ENCODE measurements around the gene GALNT16. TPM values are rescaled to one million over a fixed set of nuclear protein-coding genes. Genes with fewer than 3 reads are reported as not detected.

Gene GALNT16
- polyA plus RNA-seq, 1 donor (not counting 4 experiments of a cell fraction or from before 2014, with no cell fraction given), result not detected

GRCh38 chr14:69355154-69355597 is 95.2 kb downstream of the GALNT16 start:
- H3K9me3 ChIP-seq (ENCODE audit: control insufficient read depth, low read depth, low read length), result no peaks in the 10 kb centered on the region
- H3K27me3 ChIP-seq (ENCODE audit: control insufficient read depth, extremely low read depth, insufficient read depth, low read length), result peaks cover 11% of the 10 kb centered on the region
- FAIRE-seq, result no peak
- no peak overlapping the region for H2AFZ ChIP-seq (ENCODE audit: control insufficient read depth, low read length)
- no peak overlapping the region for H3K4me3 ChIP-seq (ENCODE audit: control insufficient read depth in 2 of 3, extremely low read depth in 1 of 3, insufficient read depth in 2 of 3, low read depth in 1 of 3, low read length in 3 of 3)
- H3K4me2 ChIP-seq (ENCODE audit: control insufficient read depth, extremely low read depth, insufficient read depth, low read depth, low read length), result no peak overlapping the region
- no peaks in the 10 kb centered on the region for H3K4me1 ChIP-seq (ENCODE audit: control insufficient read depth, extremely low read depth, insufficient read depth, low read length)
- H4K20me1 ChIP-seq (ENCODE audit: control insufficient read depth, extremely low read depth, insufficient read depth, low read length), result no peaks in the 10 kb centered on the region
- H3K36me3 ChIP-seq (ENCODE audit: control insufficient read depth in 2 of 2, extremely low read depth in 1 of 2, insufficient read depth in 2 of 2, low read length in 2 of 2), result no peaks in the 10 kb centered on the region
- no peak overlapping the region for H3K27ac ChIP-seq (ENCODE audit: control insufficient read depth, insufficient read depth, low read length)
- dilution Hi-C loops (cut with MboI; ENCODE audit: extremely low pct_ligation_motif_present, low sequenced_read_pairs), result no loop called here
- H3K9ac ChIP-seq (ENCODE audit: control insufficient read depth, extremely low read depth, insufficient read depth, low read length), result no peak overlapping the region
- no peaks in the 10 kb centered on the region for H3K79me2 ChIP-seq (ENCODE audit: control insufficient read depth, insufficient read depth, low read length)
- TF ChIP-seq EZH2 (IDR thresholded peaks at IDR 0.05; ENCODE audit: low read length), result no peak
- TF ChIP-seq CTCF (optimal IDR thresholded peaks at IDR 0.05 in 1 of 3, IDR thresholded peaks at IDR 0.05 in 1 of 3, conservative IDR thresholded peaks at IDR 0.05 in 1 of 3; ENCODE audit: extremely low read depth in 1 of 3, insufficient read depth in 2 of 3, low read length in 3 of 3), result no peak
- no peaks in the 10 kb centered on the region for H3K9me1 ChIP-seq (ENCODE audit: control insufficient read depth, extremely low read depth, insufficient read depth, low read length)
- no peak for DNase-seq (ENCODE audit: low read depth, low spot score)

- dilution Hi-C loops (cut with MboI; ENCODE audit: extremely low pct_ligation_motif_present, low sequenced_read_pairs), result no loop called here
- no peak for DNase-seq (ENCODE audit: low read depth, low spot score)
- no peaks in the 10 kb centered on the region for H3K36me3 ChIP-seq (ENCODE audit: control insufficient read depth in 2 of 2, extremely low read depth in 1 of 2, insufficient read depth in 2 of 2, low read length in 2 of 2)
- no peak for FAIRE-seq
- TF ChIP-seq CTCF (optimal IDR thresholded peaks at IDR 0.05 in 1 of 3, IDR thresholded peaks at IDR 0.05 in 1 of 3, conservative IDR thresholded peaks at IDR 0.05 in 1 of 3; ENCODE audit: extremely low read depth in 1 of 3, insufficient read depth in 2 of 3, low read length in 3 of 3) (no peak), EZH2 (IDR thresholded peaks at IDR 0.05; ENCODE audit: low read length) (no peak)
- no peaks in the 10 kb centered on the region for H3K79me2 ChIP-seq (ENCODE audit: control insufficient read depth, insufficient read depth, low read length)
- H3K27ac ChIP-seq (ENCODE audit: control insufficient read depth, insufficient read depth, low read length), result no peak overlapping the region
- no peaks in the 10 kb centered on the region for H3K9me1 ChIP-seq (ENCODE audit: control insufficient read depth, extremely low read depth, insufficient read depth, low read length)
- H2AFZ ChIP-seq (ENCODE audit: control insufficient read depth, low read length), result no peak overlapping the region
- peaks cover 11% of the 10 kb centered on the region for H3K27me3 ChIP-seq (ENCODE audit: control insufficient read depth, extremely low read depth, insufficient read depth, low read length)
- no peak overlapping the region for H3K4me3 ChIP-seq (ENCODE audit: control insufficient read depth in 2 of 3, extremely low read depth in 1 of 3, insufficient read depth in 2 of 3, low read depth in 1 of 3, low read length in 3 of 3)
- no peaks in the 10 kb centered on the region for H3K4me1 ChIP-seq (ENCODE audit: control insufficient read depth, extremely low read depth, insufficient read depth, low read length)
- no peak overlapping the region for H3K9ac ChIP-seq (ENCODE audit: control insufficient read depth, extremely low read depth, insufficient read depth, low read length)
- H3K4me2 ChIP-seq (ENCODE audit: control insufficient read depth, extremely low read depth, insufficient read depth, low read depth, low read length), result no peak overlapping the region
- no peaks in the 10 kb centered on the region for H3K9me3 ChIP-seq (ENCODE audit: control insufficient read depth, low read depth, low read length)
- no peaks in the 10 kb centered on the region for H4K20me1 ChIP-seq (ENCODE audit: control insufficient read depth, extremely low read depth, insufficient read depth, low read length)
These were observed 95.8 kb downstream of the GALNT16 start for GRCh38 chr14:69355607-69356281.
